Vagina (tissue), 2 donors: Measurements from ENCODE around the gene UBR3. TPM values are rescaled to one million over a fixed set of nuclear protein-coding genes. Genes with fewer than 3 reads are reported as not detected.
"Not testable (repeated sequence)": the region's sequence is repeated elsewhere in the genome, so short reads cannot be mapped to it uniquely, and the experiment has no call there.

Experiments used
- DNase-seq, 2 donors: peaks; one replicate each; pipeline ENCODE4 v3.0.0-alpha.2; 2017; ENCODE audit errors: extremely low spot score in 2 of 2
- H3K27ac ChIP-seq: fragments of 200-600 bp; sonication (generic); one replicate; pipeline ENCODE4 v1.5.1; 2019
- H3K27me3 ChIP-seq: fragments of 200-600 bp; sonication (generic); one replicate; pipeline ENCODE4 v1.5.1; 2019
- H3K36me3 ChIP-seq, 2 donors: fragments of 200-600 bp; sonication (generic); one replicate each; pipeline ENCODE4 v1.5.1; 2017 to 2019
- H3K4me1 ChIP-seq: fragments of 200-600 bp; sonication (generic); one replicate; pipeline ENCODE4 v1.5.1; 2019
- H3K4me3 ChIP-seq, 2 donors: fragments of 200-600 bp; sonication (generic); 1 replicate in 1 of 2; 2 replicates in 1 of 2; pipeline ENCODE4 v1.5.1; 2016 to 2019
- H3K9me3 ChIP-seq: fragments of 200-600 bp; sonication (generic); one replicate; pipeline ENCODE4 v1.5.1; 2019
- CTCF ChIP-seq, 3 experiments: fragments of 450-650 bp in 2 of 3; fragments of 200-600 bp in 1 of 3; sonication (generic) in 1 of 3; IDR thresholded peaks; one replicate each; pipeline ENCODE4 v1.5.1; 2017 to 2019; ENCODE audit warnings: antibody characterized with exemption in 3 of 3, mild to moderate bottlenecking in 2 of 3, moderate library complexity in 2 of 3
- POLR2A ChIP-seq, 2 donors: fragments of 450-650 bp; IDR thresholded peaks; one replicate each; pipeline ENCODE4 v1.6.1; 2017; ENCODE audit warnings: antibody characterized with exemption in 2 of 2, mild to moderate bottlenecking in 2 of 2, moderate library complexity in 2 of 2
- POLR2AphosphoS5 ChIP-seq, 2 donors: sonication (generic); formaldehyde crosslinking; IDR thresholded peaks; one replicate each; pipeline ENCODE4 v1.9.0; 2017; ENCODE audit warnings: antibody characterized with exemption in 2 of 2, mild to moderate bottlenecking in 2 of 2, low read depth in 1 of 2; ENCODE audit not compliant: insufficient read depth in 1 of 2
- intact Hi-C: fragments of 100-400 bp; cut with DNase I; formaldehyde crosslinking; loops from one replicate; pipeline ENCODE4 v1.15.1; 2023
- small RNA-seq: library from RNA; depleted of rRNA; stranded (forward); fragments of <200 nt; gene quantifications from one replicate; pipeline ENCODE3, GENCODE V24; 2016
- total RNA-seq: library from RNA; depleted of rRNA; stranded (reverse); fragments of >200 nt; gene quantifications from one replicate; pipeline ENCODE4 v1.2.3, GENCODE V29; 2016

UBR3 gene
- total RNA-seq, 1 donor from 2014 or later, result 59.2 TPM

GRCh38 chr2:170121689-170122088 lies 294.4 kb downstream of the UBR3 start:
- no peak overlapping the region for H3K27ac ChIP-seq
- H3K4me1 ChIP-seq, result no peaks in the 10 kb centered on the region
- DNase-seq, result no peak
- H3K27me3 ChIP-seq, result no peaks in the 10 kb centered on the region
- intact Hi-C loops, result no loop called here
- no peaks in the 10 kb centered on the region for H3K9me3 ChIP-seq
- H3K4me3 ChIP-seq, result no peak overlapping the region
- no peaks in the 10 kb centered on the region for H3K36me3 ChIP-seq
- TF ChIP-seq CTCF (IDR thresholded peaks at IDR 0.05) (no peak), POLR2AphosphoS5 (IDR thresholded peaks at IDR 0.05; ENCODE audit: insufficient read depth in 1 of 2, low read depth in 1 of 2) (no peak), POLR2A (IDR thresholded peaks at IDR 0.05) (no peak)

DNA sequence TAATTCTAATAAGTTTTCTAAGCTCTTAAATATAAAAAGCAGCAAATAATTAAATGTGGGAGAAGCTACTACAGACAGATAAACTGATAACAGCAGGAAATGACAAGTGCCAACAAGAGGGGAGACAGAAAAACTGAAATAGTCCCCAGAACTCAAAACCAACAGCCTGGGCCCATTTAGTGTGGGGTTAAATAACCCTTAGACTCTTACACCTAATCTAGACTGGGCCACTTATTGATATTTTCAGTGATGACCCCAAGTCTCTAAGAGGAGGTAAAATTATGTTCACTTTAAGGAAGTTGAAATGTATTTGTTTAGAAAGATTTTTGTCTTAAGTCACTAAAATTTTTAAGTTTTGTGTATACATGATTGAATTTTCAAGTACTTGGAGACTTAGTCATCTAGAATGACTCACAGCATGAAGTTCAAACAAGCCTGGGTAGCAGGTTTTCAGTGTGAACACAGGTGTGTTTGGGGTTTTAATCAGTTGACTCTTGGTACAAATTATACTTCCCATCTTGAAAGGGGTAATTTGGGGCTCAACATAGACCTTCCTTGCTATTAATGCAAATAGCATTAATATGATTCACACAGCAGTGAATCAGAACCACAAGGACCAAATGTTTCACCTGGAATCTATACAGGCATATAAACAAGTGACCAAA lies 295.8 kb downstream of the UBR3 start:
- no peaks in the 10 kb centered on the region for H3K36me3 ChIP-seq
- no peak for DNase-seq
- intact Hi-C loops, result no loop called here
- no peak overlapping the region for H3K27ac ChIP-seq
- no peaks in the 10 kb centered on the region for H3K9me3 ChIP-seq
- no peak overlapping the region for H3K4me3 ChIP-seq
- TF ChIP-seq CTCF (IDR thresholded peaks at IDR 0.05), result no peak
- no peak for TF ChIP-seq POLR2AphosphoS5 (IDR thresholded peaks at IDR 0.05; ENCODE audit: insufficient read depth in 1 of 2, low read depth in 1 of 2)
- TF ChIP-seq POLR2A (IDR thresholded peaks at IDR 0.05), result no peak
- no peaks in the 10 kb centered on the region for H3K27me3 ChIP-seq
- no peaks in the 10 kb centered on the region for H3K4me1 ChIP-seq

GRCh38 chr2:170123593-170123992 lies 296.3 kb downstream of the UBR3 start:
- Histone ChIP-seq H3K4me3 (no peak overlapping the region), H3K4me1 (no peaks in the 10 kb centered on the region), H3K27me3 (no peaks in the 10 kb centered on the region), H3K9me3 (no peaks in the 10 kb centered on the region), H3K27ac (no peak overlapping the region), H3K36me3 (no peaks in the 10 kb centered on the region)
- DNase-seq, result peak in 1 of 2 donors; percentile 40
- intact Hi-C loops, result no loop called here
- TF ChIP-seq CTCF (IDR thresholded peaks at IDR 0.05) (no peak), POLR2A (IDR thresholded peaks at IDR 0.05) (no peak), POLR2AphosphoS5 (IDR thresholded peaks at IDR 0.05; ENCODE audit: insufficient read depth in 1 of 2, low read depth in 1 of 2) (no peak)

DNA sequence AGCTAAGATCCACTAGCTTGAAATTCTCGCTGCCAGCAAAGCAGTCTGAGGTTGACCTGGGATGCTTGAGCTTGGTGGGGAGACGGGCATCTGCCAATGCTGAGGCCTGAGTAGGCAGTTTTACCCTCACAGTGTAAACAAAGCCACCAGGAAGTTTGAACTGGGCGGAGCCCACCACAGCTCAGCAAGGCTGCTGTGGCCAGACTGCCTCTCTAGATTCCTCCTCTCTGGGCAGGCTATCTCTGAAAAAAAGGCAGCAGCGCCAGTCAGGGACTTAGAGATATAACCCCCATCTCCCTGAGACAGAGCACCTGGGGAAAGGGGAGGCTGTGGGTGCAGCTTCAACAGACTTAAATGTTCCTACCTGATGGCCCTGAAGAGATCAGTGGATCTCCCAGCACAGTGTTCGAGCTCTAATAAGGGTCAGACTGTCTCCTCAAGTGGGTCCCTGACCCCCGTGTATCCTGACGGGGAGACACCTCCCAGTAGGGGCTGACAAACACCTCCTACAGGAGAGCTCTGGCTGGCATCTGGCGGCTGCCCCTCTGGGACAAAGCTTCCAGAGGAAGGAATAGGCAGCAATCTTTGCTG lies 299.0 kb downstream of the UBR3 start:
- H3K4me3 ChIP-seq, H3K27me3 ChIP-seq, intact Hi-C loops, H3K36me3 ChIP-seq, H3K4me1 ChIP-seq, H3K9me3 ChIP-seq, H3K27ac ChIP-seq: not testable (repeated sequence)
- DNase-seq, result peak in 1 of 2 donors; percentile 60

Small RNA genes within 50 kb of the gene (small RNA-seq; reads per million reads assigned to genes)
- not detected for gene RNU6-1006P

Other genes starting within 250 kb of the UBR3 start
- 48.1 TPM for gene PPIG, start 243.1 kb upstream of the UBR3 start, total RNA-seq
- gene CFAP210, start 133.0 kb upstream of the UBR3 start, total RNA-seq, result 0.49 TPM
- gene PHOSPHO2, start 133.0 kb upstream of the UBR3 start, total RNA-seq, result 4.7 TPM
- 5.6 TPM for gene KLHL23, start 93.6 kb upstream of the UBR3 start, total RNA-seq
- 47.1 TPM for gene SSB, start 28.6 kb upstream of the UBR3 start, total RNA-seq
- 22.1 TPM for gene METTL5, start 2.5 kb upstream of the UBR3 start, total RNA-seq